H9 (cell line): ENCODE data around the gene ACER3. TPM values are rescaled to one million over a fixed set of nuclear protein-coding genes. Genes with fewer than 3 reads are reported as not detected.
"Not testable (repeated sequence)": the region's sequence is repeated elsewhere in the genome, so short reads cannot be mapped to it uniquely, and the experiment has no call there.

Experiments used
- DNase-seq: peaks from one replicate; pipeline ENCODE4 v3.0.0-alpha.2; 2017
- H2AFZ ChIP-seq: one replicate; pipeline ENCODE4 v1.6.1; 2013; ENCODE audit warnings: mild to moderate bottlenecking, low read length, control low read depth, moderate library complexity
- H2AK5ac ChIP-seq: 2 replicates; pipeline ENCODE4 v1.6.1; 2013; ENCODE audit warnings: low read length, control low read depth, mixed read lengths; ENCODE audit not compliant: insufficient read length
- H2BK120ac ChIP-seq: one replicate; pipeline ENCODE4 v1.6.1; 2013; ENCODE audit warnings: low read depth, mild to moderate bottlenecking, low read length, control low read depth, inconsistent platforms; ENCODE audit not compliant: poor library complexity, severe bottlenecking
- H2BK12ac ChIP-seq: 2 replicates; pipeline ENCODE4 v1.6.1; 2013; ENCODE audit warnings: low read length, control low read depth, mixed read lengths, low read depth; ENCODE audit not compliant: insufficient read length
- H2BK15ac ChIP-seq: 2 replicates; pipeline ENCODE4 v1.6.1; 2013; ENCODE audit warnings: low read depth, low read length, control low read depth
- H2BK20ac ChIP-seq: one replicate; pipeline ENCODE4 v1.6.1; 2013; ENCODE audit warnings: low read depth, mild to moderate bottlenecking, low read length, control low read depth, inconsistent platforms; ENCODE audit not compliant: poor library complexity, severe bottlenecking
- H2BK5ac ChIP-seq: 2 replicates; pipeline ENCODE4 v1.6.1; 2013; ENCODE audit warnings: low read length, control low read depth, mixed read lengths; ENCODE audit not compliant: insufficient read length
- H3K14ac ChIP-seq: 2 replicates; pipeline ENCODE4 v1.6.1; 2013; ENCODE audit warnings: low read length, control low read depth; ENCODE audit not compliant: insufficient read depth
- H3K18ac ChIP-seq: 2 replicates; pipeline ENCODE4 v1.6.1; 2013; ENCODE audit warnings: low read depth, mild to moderate bottlenecking, mixed read lengths, low read length, control low read depth; ENCODE audit not compliant: insufficient read length
- H3K23ac ChIP-seq: 2 replicates; pipeline ENCODE4 v1.6.1; 2013; ENCODE audit warnings: low read length, control low read depth, mixed read lengths, low read depth; ENCODE audit not compliant: insufficient read length
- H3K23me2 ChIP-seq: 2 replicates; pipeline ENCODE4 v1.6.1; 2013; ENCODE audit warnings: low read depth, mild to moderate bottlenecking, mixed read lengths, low read length, control low read depth; ENCODE audit not compliant: insufficient read length, poor library complexity, severe bottlenecking
- H3K27ac ChIP-seq: 2 replicates; pipeline ENCODE4 v1.5.1; 2013; ENCODE audit warnings: low read length, control low read depth, mixed read lengths, low read depth; ENCODE audit not compliant: insufficient read length
- H3K27me3 ChIP-seq: 2 replicates; pipeline ENCODE4 v1.6.1; 2013; ENCODE audit warnings: low read length, control low read depth, inconsistent platforms; ENCODE audit not compliant: insufficient read depth
- H3K4ac ChIP-seq: 2 replicates; pipeline ENCODE4 v1.6.1; 2013; ENCODE audit warnings: low read depth, mild to moderate bottlenecking, control low read depth, inconsistent platforms, low read length, moderate library complexity
- H3K4me1 ChIP-seq: 2 replicates; pipeline ENCODE4 v1.6.1; 2013; ENCODE audit warnings: low read length, control low read depth, inconsistent platforms; ENCODE audit not compliant: insufficient read depth
- H3K4me2 ChIP-seq: 2 replicates; pipeline ENCODE4 v1.6.1; 2013; ENCODE audit warnings: low read length, control low read depth, mixed read lengths; ENCODE audit not compliant: insufficient read length, insufficient read depth
- H3K56ac ChIP-seq: 2 replicates; pipeline ENCODE4 v1.6.1; 2013; ENCODE audit warnings: low read depth, mild to moderate bottlenecking, mixed read lengths, low read length, control low read depth; ENCODE audit not compliant: insufficient read length
- H3K79me1 ChIP-seq: 2 replicates; pipeline ENCODE4 v1.6.1; 2013; ENCODE audit warnings: low read depth, mild to moderate bottlenecking, moderate library complexity, low read length, control low read depth, inconsistent platforms; ENCODE audit not compliant: insufficient read depth, poor library complexity, severe bottlenecking
- H3K79me2 ChIP-seq: 2 replicates; pipeline ENCODE4 v1.6.1; 2013; ENCODE audit warnings: low read length, control low read depth, inconsistent platforms; ENCODE audit not compliant: insufficient read depth
- H3K9ac ChIP-seq: 2 replicates; pipeline ENCODE4 v1.6.1; 2013; ENCODE audit warnings: low read length, control low read depth, mixed read lengths; ENCODE audit not compliant: insufficient read length; ENCODE audit errors: extremely low read depth
- H3K9me3 ChIP-seq: one replicate; pipeline ENCODE4 v1.6.1; 2013; ENCODE audit warnings: low read depth, low read length, inconsistent platforms; ENCODE audit not compliant: control insufficient read depth
- H3T11ph ChIP-seq: one replicate; pipeline ENCODE4 v1.6.1; 2013; ENCODE audit warnings: mild to moderate bottlenecking, low read length, control low read depth, inconsistent platforms
- H4K20me1 ChIP-seq: one replicate; pipeline ENCODE4 v1.6.1; 2013; ENCODE audit not compliant: control insufficient read depth, insufficient read length, insufficient read depth
- H4K5ac ChIP-seq: 2 replicates; pipeline ENCODE4 v1.6.1; 2013; ENCODE audit warnings: low read depth, mild to moderate bottlenecking, mixed read lengths, low read length, control low read depth; ENCODE audit not compliant: insufficient read length
- H4K8ac ChIP-seq: replicated peaks from 2 replicates; pipeline ENCODE4 v1.6.1; 2013; ENCODE audit warnings: low read length, control low read depth, mixed read lengths, low read depth; ENCODE audit not compliant: insufficient read length
- H4K91ac ChIP-seq: 2 replicates; pipeline ENCODE4 v1.6.1; 2013; ENCODE audit warnings: low read depth, mild to moderate bottlenecking, moderate library complexity, mixed read lengths, low read length, control low read depth; ENCODE audit not compliant: insufficient read length
- H3K27ac Mint-ChIP-seq, 3 experiments: 2 replicates in 2 of 3; 3 replicates in 1 of 3; pipeline ENCODE4 v1.8.0; 2020 to 2021; ENCODE audit warnings: mixed read lengths in 3 of 3, mild to moderate bottlenecking in 1 of 3, moderate library complexity in 1 of 3
- H3K27me3 Mint-ChIP-seq: 2 replicates; pipeline ENCODE4 v1.8.0; 2021; ENCODE audit warnings: low read depth, mild to moderate bottlenecking, moderate library complexity, mixed read lengths
- H3K36me3 Mint-ChIP-seq, 3 experiments: 2 replicates in 2 of 3; 3 replicates in 1 of 3; pipeline ENCODE4 v1.8.0; 2020 to 2021; ENCODE audit warnings: low read depth in 3 of 3, mixed read lengths in 3 of 3; ENCODE audit not compliant: insufficient read depth in 1 of 3
- H3K4me1 Mint-ChIP-seq, 2 experiments: 2 replicates each; pipeline ENCODE4 v1.8.0; 2020; ENCODE audit warnings: mixed read lengths in 2 of 2
- H3K4me3 Mint-ChIP-seq, 2 experiments: 2 replicates in 1 of 2; 3 replicates in 1 of 2; pipeline ENCODE4 v1.8.0; 2020 to 2021; ENCODE audit warnings: mild to moderate bottlenecking in 2 of 2, mixed read lengths in 2 of 2, moderate library complexity in 1 of 2
- H3K9me3 Mint-ChIP-seq, 2 experiments: 2 replicates in 1 of 2; 3 replicates in 1 of 2; pipeline ENCODE4 v1.8.0; 2020; ENCODE audit warnings: mild to moderate bottlenecking in 2 of 2, mixed read lengths in 2 of 2, moderate library complexity in 1 of 2
- WGBS: extraction: QIAGEN DNeasy Blood & Tissue Kit; methylation state at CpG from one replicate; pipeline ENCODE4 v1.1.7; 2013; ENCODE audit warnings: missing lambda C conversion rate, low lambda C conversion rate, mixed read lengths; ENCODE audit not compliant: insufficient read length; ENCODE audit errors: extremely low coverage; 5-methylcytosine and 5-hydroxymethylcytosine counted together
- total RNA-seq: library from RNA; stranded (reverse); gene quantifications from 2 replicates; pipeline ENCODE4 v1.2.1, GENCODE V29; 2021
- TF ChIP-seq, protein P1 (sequence below): fragments of 200-600 bp; sonication (generic); conservative IDR thresholded peaks from 3 replicates; pipeline ENCODE4 v1.8.0; 2021; ENCODE audit warnings: antibody characterized with exemption, mild to moderate bottlenecking

Gene ACER3
- total RNA-seq, 1 experiment from 2014 or later = 14.7 TPM

DNA sequence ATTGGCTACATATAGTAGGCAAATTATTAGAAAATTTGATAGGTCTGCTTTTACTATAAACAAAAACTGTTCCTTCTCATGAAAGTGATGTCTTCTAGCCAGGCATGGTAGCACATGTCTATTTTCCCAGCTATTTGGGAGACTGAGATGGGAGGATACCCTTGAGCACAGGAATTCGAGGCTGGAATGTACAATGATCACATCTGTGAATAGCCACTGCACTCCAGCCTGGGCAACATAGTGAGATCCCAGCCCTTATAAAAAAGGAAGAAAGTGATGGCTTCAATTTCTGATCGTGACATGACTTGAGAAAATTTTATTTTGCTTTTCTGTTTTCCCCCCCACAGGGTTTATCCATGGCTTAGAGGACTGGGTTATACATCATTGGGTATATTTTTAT, 154.0 kb downstream of the ACER3 start:
- no peaks in the 10 kb centered on the region for H3K9me3 ChIP-seq
- no peak overlapping the region for H3K18ac ChIP-seq
- WGBS = no CpG with 5 or more reads among the region's 2 CpGs
- no peaks in the 10 kb centered on the region for H3K79me2 ChIP-seq
- Mint-ChIP-seq H3K27me3 (no peaks in the 10 kb centered on the region), H3K9me3 (no peaks in the 10 kb centered on the region), H3K36me3 (peaks cover 0 to 9% (median 3%) of the 10 kb centered on the region in 3 experiments; a peak in 4 of 7 replicates), H3K4me1 (peaks cover 0 to 3% of the 10 kb centered on the region in 2 experiments; a peak in 1 of 4 replicates), H3K27ac (no peak overlapping the region), H3K4me3 (no peak overlapping the region)
- H2BK120ac ChIP-seq = no peak overlapping the region
- no peak overlapping the region for H3K9ac ChIP-seq
- H4K5ac ChIP-seq = no peak overlapping the region
- H3K27me3 ChIP-seq = no peaks in the 10 kb centered on the region
- TF ChIP-seq, protein P1, sequence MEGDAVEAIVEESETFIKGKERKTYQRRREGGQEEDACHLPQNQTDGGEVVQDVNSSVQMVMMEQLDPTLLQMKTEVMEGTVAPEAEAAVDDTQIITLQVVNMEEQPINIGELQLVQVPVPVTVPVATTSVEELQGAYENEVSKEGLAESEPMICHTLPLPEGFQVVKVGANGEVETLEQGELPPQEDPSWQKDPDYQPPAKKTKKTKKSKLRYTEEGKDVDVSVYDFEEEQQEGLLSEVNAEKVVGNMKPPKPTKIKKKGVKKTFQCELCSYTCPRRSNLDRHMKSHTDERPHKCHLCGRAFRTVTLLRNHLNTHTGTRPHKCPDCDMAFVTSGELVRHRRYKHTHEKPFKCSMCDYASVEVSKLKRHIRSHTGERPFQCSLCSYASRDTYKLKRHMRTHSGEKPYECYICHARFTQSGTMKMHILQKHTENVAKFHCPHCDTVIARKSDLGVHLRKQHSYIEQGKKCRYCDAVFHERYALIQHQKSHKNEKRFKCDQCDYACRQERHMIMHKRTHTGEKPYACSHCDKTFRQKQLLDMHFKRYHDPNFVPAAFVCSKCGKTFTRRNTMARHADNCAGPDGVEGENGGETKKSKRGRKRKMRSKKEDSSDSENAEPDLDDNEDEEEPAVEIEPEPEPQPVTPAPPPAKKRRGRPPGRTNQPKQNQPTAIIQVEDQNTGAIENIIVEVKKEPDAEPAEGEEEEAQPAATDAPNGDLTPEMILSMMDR = no peak
- H3K4ac ChIP-seq = no peak overlapping the region
- no peak overlapping the region for H3K14ac ChIP-seq
- no peak overlapping the region for H2AK5ac ChIP-seq
- no peak overlapping the region for H2BK5ac ChIP-seq
- H3K27ac ChIP-seq = no peak overlapping the region
- no peak overlapping the region for H2BK20ac ChIP-seq
- no peaks in the 10 kb centered on the region for H3K79me1 ChIP-seq
- DNase-seq = no peak
- H2BK15ac ChIP-seq = no peak overlapping the region
- H3K23ac ChIP-seq = no peak overlapping the region
- H2BK12ac ChIP-seq = no peak overlapping the region
- H2AFZ ChIP-seq = no peak overlapping the region
- no peak overlapping the region for H3K56ac ChIP-seq
- H3T11ph ChIP-seq = no peak overlapping the region
- H3K4me2 ChIP-seq = no peak overlapping the region
- no peak overlapping the region for H4K8ac ChIP-seq
- H4K91ac ChIP-seq = no peak overlapping the region
- H3K4me1 ChIP-seq = no peaks in the 10 kb centered on the region
- no peaks in the 10 kb centered on the region for H3K23me2 ChIP-seq
- H4K20me1 ChIP-seq = no peaks in the 10 kb centered on the region

DNA sequence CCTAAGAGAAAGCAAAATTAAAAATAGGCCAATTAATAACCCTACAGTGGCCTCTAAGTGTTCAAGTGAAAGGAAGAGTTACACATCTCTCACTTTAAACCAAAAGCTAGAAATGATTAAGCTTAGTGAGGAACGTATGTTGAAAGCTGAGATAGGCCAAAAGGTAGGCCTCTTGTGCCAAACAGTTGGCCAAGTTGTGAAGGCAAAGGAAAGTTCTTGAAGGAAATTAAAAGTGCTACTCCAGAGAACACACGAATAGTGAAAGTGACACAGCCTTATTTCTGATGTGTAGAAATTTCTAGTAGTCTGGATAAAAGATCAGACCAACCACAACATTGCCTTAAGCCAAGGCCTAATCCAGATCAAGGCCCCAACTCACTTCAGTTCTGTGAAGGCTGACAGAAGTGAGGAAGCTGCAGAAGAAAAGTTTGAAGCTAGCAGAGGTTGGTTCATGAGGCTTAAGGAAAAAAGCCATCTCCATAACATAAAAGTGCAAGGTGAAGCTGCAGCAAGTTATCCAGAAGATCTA, 157.7 kb downstream of the ACER3 start:
- not testable (repeated sequence) for H3T11ph ChIP-seq, H3K36me3 Mint-ChIP-seq, H3K9ac ChIP-seq, H3K14ac ChIP-seq, H3K9me3 Mint-ChIP-seq, H3K9me3 ChIP-seq, H4K5ac ChIP-seq, H3K4me2 ChIP-seq, H2BK12ac ChIP-seq, H2BK20ac ChIP-seq, H2AFZ ChIP-seq, H3K79me1 ChIP-seq, H2BK5ac ChIP-seq, H4K91ac ChIP-seq, H3K18ac ChIP-seq, H4K20me1 ChIP-seq, DNase-seq, H3K27me3 ChIP-seq, H2AK5ac ChIP-seq, H3K27ac Mint-ChIP-seq, H3K27ac ChIP-seq, H4K8ac ChIP-seq, H2BK120ac ChIP-seq, H3K4me3 Mint-ChIP-seq, H2BK15ac ChIP-seq, H3K23me2 ChIP-seq, H3K4ac ChIP-seq, H3K4me1 ChIP-seq, H3K79me2 ChIP-seq, H3K27me3 Mint-ChIP-seq, H3K56ac ChIP-seq, H3K23ac ChIP-seq
- H3K4me1 Mint-ChIP-seq = peaks cover 15 to 24% of the 10 kb centered on the region in 2 experiments
- no CpG with 5 or more reads among the region's 2 CpGs for WGBS
